GM18861 (cell line): ENCODE data around the gene DSCAML1.

Source experiments
- ATAC-seq: cut with Tn5 transposase; IDR thresholded peaks from one replicate; pipeline ENCODE4 v1.9.1; 2021; ENCODE audit not compliant: unreplicated experiment

Gene DSCAML1

DNA sequence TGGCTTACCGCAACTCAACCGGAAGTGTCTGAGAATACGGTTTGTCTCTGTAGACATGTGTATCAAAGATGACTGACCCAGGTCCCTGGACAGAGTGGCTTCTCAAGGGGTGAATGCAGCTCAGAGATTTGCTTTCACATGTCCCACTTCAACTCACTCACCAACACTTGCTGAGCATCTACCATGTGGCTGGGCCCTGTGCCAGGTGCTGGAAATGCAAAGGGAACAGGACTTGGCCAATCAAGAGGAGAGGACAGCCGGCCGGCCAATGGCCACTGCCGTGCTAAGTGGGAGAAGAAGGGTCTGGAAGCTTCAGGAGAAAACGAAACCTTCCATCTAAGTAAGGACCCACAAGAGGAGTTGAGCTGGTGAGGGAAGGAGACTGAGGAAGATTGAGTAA is 318.1 kb downstream of the DSCAML1 start:
- no peak for ATAC-seq

- ATAC-seq = no peak
These were observed 318.7 kb downstream of the DSCAML1 start for GRCh38 chr11:117478126-117478860.

- no peak for ATAC-seq
These were observed 319.3 kb downstream of the DSCAML1 start for GRCh38 chr11:117477721-117478120.

DNA sequence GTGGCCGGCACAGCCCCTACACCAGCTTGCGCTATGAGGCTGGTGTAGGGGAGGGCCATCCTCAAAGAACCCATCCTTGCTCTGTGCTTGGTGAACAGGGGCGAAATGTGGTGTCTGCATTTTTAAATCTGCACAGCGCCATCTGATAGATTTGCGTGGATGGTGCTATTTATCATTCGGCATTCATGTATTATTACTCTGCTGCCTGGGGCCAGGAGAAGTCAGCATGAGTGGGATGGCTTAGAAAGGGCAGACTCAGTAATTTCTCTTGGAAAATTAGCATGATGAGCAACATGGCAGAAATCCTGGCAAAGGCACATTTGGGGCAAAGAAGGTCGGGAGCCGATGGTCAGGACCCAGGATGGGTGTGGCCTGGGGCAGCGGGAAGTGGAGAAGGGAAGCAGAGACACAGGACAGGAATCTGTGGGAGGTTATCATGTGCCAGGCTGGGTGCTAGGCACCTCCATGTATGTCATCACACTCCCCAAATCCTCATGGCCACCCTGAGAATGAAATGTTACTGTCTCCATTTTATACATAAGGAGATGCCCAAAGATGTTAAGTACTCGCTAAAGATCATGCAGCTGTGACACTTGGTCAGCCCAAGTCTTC is 320.4 kb downstream of the DSCAML1 start:
- ATAC-seq = no peak

DNA sequence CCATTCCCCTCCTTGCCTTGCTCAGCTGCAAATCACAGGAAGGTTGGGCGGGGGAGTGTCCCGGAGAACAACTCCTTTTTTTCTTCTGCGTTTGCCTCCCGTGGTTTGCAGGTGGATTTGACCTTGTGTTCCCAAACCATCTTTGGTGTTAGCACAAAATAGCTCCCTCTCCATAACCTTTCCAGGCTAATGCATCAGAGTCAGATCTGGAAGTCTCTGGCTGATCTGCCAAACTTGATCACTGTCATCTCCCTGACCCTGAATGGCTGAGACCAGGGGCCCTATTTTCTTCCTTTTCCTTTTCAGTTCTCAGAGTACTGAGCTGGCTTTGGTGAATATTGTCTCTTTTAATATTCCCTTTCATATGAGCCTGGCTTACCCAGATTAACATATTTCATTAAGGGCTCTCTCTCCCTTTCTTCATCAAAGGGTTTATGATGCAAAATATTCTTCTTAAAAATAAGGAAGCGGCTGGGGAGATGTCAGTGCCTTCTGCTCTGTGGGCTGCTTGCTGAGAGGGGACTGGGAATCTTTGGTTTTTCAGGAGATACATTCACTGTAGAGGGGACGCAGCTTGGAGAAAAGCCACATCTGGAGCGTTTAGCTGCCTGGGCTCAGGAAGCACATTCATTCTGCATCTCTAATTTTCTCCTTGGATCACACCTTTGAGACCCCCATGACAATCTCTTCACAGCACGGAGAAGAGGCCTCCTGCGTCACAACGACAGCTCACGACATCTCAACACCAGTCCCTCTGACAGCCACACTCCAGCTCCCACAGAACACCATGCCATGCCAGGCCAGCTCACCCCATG is 321.1 kb downstream of the DSCAML1 start:
- ATAC-seq = no peak

DNA sequence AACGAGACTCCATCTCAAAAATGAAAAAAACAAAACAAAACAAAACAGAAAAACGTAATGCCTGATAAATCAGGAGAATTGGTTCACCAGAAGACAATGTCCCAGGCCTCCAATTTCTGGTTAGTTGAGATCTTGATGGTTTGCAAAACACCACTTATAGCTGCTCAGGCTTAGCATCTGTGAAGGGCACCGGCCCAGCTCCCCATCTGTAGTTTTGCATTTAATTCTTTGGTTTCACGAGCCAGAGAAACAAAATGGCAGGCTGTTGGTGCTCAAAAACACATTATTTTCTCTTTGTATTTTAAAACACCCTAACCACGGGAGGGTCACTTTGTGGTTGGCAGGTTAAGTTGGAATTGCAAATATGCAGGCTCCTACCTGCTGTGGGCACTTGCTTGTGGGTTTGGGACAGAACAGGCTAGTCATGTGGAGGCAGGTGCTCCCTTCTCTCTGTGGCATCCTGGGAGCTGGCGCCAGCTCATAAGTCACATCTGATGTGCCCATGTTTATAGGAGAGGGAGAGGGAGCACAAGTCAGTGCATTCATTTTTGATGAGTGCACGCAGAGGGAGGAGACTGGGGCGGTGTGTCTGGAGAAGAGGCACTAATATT is 323.4 kb downstream of the DSCAML1 start:
- ATAC-seq = no peak

DNA sequence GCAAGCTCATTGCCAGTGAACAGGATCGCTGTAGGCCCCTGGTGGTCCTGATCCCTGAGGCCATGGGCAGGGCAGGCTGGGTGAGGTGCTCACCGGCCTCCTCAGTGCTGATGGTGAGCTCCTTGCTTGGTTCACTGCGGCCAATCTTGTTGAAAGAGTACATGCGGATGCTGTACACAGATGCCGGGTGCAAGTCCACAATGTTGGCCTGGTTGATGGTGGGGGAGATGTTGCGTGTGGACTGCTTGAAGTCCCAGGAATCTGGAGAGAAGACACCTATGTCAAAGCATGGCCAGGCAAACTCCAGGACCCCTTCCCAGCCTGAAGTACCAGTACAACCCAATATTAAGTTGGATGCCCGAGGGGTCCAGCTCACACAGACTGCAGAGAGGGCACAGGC is 325.2 kb downstream of the DSCAML1 start:
- ATAC-seq = no peak

DNA sequence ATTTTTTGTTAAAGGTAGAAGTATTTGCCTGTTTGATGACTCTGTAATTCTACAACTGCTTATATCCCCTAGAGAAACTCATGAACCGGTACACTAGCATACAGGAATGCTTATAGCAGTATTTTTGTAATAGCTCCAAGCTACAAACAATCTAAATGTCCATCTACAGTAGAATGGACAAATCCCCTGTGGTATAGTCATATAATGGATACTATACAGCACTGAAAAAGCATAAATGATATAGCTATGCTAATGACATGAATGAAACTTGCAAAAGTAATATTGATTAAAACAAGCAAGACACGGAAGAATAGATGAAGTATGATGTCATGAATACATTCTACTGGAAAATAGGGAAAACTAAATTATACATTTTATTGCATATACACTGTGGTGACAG is 326.4 kb downstream of the DSCAML1 start:
- no peak for ATAC-seq

GRCh38 chr11:117468888-117469287 is 328.1 kb downstream of the DSCAML1 start:
- no peak for ATAC-seq

GRCh38 chr11:117467770-117468169 is 329.2 kb downstream of the DSCAML1 start:
- no peak for ATAC-seq

DNA sequence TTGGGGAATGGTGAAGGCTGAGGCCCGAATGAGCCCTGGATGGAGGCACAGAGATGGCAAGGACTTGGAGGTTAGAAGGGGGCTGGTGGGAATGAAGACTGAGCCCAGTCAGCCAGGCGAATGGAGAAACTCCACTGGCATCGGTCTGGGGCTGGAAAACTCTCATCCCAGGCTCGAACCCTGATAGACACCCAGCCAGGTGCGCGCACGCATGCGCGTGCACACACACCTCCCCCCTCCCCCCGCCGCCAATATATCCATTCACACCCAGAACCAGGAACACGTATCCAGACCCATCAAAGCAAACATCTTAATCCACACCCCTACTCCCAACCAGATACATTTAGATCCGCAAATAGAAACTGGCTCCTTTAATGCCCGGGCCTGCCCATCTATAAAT is 330.1 kb downstream of the DSCAML1 start:
- no peak for ATAC-seq

- no peak for ATAC-seq
These were observed 331.6 kb downstream of the DSCAML1 start for GRCh38 chr11:117465236-117465997.

DNA sequence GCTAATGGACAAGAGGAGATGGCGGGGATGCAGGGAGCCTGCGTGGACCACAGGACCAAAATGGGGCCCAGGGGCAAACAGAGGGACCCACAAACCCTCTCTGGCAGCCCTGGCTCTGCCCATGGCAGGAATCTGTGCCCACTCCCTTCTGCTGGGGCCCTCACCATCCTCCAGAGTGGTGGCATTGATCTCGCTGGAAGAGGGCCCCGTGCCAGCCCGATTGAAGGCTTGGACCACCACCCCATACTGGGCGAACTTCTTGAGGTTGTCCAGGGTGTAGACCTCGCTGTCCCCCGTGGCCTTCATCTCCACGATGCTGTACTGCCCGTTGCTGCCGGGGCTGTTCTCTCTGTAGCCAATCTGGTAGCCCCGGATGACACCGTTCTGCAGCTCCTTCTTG is 332.2 kb downstream of the DSCAML1 start:
- no peak for ATAC-seq

- ATAC-seq = no peak
These were observed 334.2 kb downstream of the DSCAML1 start for GRCh38 chr11:117462864-117463247.

GRCh38 chr11:117462183-117462863 is 334.7 kb downstream of the DSCAML1 start:
- no peak for ATAC-seq

DNA sequence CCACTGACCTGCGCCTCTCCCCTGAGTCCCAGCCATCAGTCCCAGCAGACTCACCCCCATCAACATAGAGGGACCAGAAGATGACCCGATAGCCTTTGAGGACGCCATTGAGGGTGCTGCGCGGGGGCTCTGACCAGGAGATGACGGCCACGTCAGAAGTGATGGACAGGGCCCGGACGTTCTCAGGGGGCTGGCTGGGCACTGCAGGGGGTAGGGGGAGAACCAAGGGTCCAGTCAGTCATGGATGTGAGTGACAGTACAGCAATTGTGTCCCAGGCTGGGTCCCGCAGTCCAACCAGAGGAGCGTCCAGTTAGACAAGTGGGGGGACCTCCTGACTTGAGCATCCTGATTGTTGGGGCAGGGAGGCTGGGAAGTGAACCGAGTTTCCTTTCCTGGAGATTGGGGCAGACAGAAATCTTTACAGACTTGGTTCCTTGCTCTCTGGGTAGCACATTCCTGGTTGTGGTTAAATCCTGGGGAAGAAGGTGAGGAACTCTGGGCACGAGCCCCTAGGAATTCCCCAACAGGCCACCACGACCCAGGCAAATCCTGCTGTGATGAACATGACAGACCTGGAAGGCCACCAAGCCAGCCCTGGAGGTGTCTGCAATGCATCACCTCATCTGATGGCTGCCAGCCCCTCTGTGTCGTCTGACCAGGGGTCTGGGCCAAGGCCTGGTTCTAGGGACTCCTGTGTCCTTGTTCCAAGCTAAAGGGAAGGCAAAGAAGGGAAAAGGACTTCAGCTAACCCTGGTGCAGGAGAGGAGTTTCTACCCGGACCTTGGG is 335.4 kb downstream of the DSCAML1 start:
- ATAC-seq = no peak

- no peak for ATAC-seq
These were observed 337.1 kb downstream of the DSCAML1 start for GRCh38 chr11:117459979-117460300.

DNA sequence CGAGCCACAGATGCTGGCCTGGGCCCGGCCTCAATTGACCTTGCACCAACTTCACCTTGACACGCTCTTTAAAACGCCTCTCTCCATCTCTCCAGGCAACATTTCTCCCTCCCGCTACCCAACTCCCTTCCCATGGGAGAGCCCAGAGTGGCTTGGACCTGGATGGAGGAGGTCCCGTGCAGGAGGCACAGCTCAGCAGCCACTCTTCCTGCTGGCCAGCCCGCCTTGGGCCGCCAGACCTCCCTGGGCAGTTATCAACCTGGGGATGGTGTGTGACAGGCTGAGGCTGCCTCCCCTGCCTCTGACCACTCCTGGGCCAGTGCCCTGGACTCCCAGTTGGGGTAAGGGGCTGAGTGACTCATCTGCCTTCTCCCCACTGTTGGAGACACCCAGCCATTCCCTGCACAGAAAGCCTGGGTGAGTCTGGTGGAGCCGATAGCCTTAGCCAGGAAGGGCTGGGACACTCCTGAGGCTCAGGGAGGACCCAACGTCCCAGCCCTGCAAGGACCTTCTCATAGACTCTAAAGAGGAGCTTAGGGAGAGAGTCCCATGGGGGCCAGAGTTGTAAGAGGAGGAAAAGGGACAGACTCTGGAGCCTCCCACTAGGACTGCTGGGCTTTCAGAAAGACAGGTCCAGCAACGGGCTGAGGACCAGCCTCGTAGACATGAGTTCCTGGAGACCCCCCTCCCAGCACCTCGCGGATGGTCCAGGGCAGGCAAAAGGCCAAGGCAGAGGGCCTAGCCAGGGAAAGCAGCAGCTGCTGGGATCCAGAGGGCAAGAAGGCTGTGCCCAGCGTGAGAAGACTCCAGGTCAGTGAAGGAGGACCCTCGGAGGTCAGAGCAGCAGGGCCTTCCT is 337.7 kb downstream of the DSCAML1 start:
- ATAC-seq = no peak
